Measurements from ENCODE around the gene MINPP1. TPM values are rescaled to one million over a fixed set of nuclear protein-coding genes. Genes with fewer than 3 reads are reported as not detected.

Gene MINPP1
- total and polyA plus RNA-seq, 2 of the 13 experiments (the other 11 are each of a cell fraction or from before 2014, with no cell fraction given) = 19.2 to 53.7 TPM

DNA sequence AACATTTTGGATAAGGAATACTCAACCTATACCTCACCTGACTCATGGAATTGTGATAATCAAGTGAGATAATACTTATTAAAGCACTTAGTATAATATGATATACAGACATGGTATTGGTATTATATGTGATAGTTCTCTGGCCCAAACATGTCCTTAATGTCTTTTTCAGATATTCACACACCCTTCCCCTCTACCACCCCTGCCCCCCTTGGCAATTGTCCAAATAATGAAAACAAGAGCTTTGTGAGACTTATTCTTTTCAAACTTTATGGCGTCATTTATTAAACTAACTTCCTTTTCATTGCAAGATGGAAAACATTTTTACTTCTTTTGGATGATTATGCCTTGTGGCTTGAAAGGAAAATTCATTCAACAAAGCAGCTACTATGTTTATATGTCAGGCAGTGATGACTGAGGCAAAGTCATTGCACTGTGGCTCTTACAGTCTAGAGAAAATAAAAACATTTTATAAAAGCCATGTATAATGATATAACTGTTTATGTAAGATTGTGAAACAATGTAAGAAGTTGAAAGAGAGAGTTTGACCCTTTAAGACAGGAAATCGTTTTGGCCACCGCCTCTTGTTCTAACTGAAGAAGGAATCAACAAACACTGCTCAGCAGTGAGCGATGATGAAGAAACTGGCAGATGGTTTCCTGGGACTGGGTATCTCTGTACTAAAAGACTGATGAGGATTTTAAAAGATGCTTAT, 27.4 kb downstream of the MINPP1 start (continued):
- TF ChIP-seq, protein P1, sequence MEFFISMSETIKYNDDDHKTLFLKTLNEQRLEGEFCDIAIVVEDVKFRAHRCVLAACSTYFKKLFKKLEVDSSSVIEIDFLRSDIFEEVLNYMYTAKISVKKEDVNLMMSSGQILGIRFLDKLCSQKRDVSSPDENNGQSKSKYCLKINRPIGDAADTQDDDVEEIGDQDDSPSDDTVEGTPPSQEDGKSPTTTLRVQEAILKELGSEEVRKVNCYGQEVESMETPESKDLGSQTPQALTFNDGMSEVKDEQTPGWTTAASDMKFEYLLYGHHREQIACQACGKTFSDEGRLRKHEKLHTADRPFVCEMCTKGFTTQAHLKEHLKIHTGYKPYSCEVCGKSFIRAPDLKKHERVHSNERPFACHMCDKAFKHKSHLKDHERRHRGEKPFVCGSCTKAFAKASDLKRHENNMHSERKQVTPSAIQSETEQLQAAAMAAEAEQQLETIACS (CRISPR knock-in tag; IDR thresholded peaks at IDR 0.05) = no peak
- TF ChIP-seq FIP1L1 (IDR thresholded peaks at IDR 0.05; ENCODE audit: borderline replicate concordance, insufficient read depth, low read depth, low read length) = no peak
- TF ChIP-seq NCOA2 (CRISPR knock-in tag; IDR thresholded peaks at IDR 0.05) = no peak

DNA sequence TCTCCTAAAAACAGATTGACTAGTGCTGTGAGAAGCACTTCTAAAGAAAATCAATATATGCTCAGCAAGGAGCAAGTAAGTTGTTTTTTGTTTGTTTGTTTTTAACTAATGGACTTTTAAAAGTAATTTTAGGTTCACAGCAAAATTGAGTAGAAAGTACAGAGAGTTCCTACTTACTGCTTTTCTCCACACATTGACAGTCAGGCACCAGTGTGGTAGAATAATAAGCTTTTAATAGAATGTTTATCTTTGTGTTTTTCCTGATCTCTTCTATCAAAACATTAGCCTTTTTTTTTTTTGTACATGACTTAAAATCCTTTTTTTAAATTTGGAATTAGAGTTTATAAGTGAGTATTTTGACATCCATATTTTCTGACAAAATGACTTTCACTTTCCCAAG, 28.0 kb downstream of the MINPP1 start:
- Histone ChIP-seq H3K4me1 (ENCODE audit: insufficient read depth, low read length) (no peaks in the 10 kb centered on the region), H2AFZ (ENCODE audit: low read length) (no peak overlapping the region), H3K27ac (ENCODE audit: extremely low read length, insufficient read depth, low read length) (no peak overlapping the region), H3K27me3 (ENCODE audit: control insufficient read depth in 1 of 2, insufficient read depth in 2 of 2, low read length in 2 of 2) (no peaks in the 10 kb centered on the region), H3K4me3 (replicated peaks in 1 of 3; ENCODE audit: insufficient read depth in 1 of 3, low read depth in 2 of 3, low read length in 3 of 3) (no peak overlapping the region), H3K36me3 (replicated peaks in 1 of 2; ENCODE audit: control insufficient read depth in 1 of 2, insufficient read depth in 2 of 2, low read length in 2 of 2) (peaks cover 0 to 16% of the 10 kb centered on the region in 2 experiments; a peak in 4 of 5 replicates), H3K9me3 (ENCODE audit: low read length) (no peaks in the 10 kb centered on the region), H3K9ac (ENCODE audit: insufficient read depth, low read depth, low read length) (no peak overlapping the region), H3K79me2 (ENCODE audit: insufficient read depth, low read length) (no peaks in the 10 kb centered on the region), H3K4me2 (ENCODE audit: low read depth, low read length) (no peak overlapping the region), H4K20me1 (ENCODE audit: insufficient read depth, low read length) (no peaks in the 10 kb centered on the region)
- CTCF ChIA-PET (ENCODE audit: low intra/inter-chr PET ratio, low total read pairs) = interaction anchor here (1.6 to 2.0 kb wide), 2 partner anchors 203 to 239 kb away, joined by 7 to 15 read pairs; no protein-coding TSS in a partner anchor
- ATAC-seq (no peak), FAIRE-seq (no peak), DNase-seq (ENCODE audit: low spot score) (no peak)
- POLR2A ChIA-PET = no interaction called here
- no TSS peak for BruUV-seq (replicated peaks)
- intact Hi-C loops (cut with micrococcal nuclease; ENCODE audit: unreplicated experiment) = loop anchor here (1.0 to 10.0 kb wide), 4 partner anchors 92 to 240 kb away; partner anchors contain the start of gene PAPSS2
- in situ Hi-C loops (cut with HindIII; ENCODE audit: extremely low pct_ligation_motif_present, low pct_unique_long_range_greater_than_20kb) = no loop called here
- TF ChIP-seq PPARG (CRISPR knock-in tag; conservative IDR thresholded peaks at IDR 0.05) = no peak
- no peak for TF ChIP-seq JUND (CRISPR knock-in tag; IDR thresholded peaks at IDR 0.05)
- no peak for TF ChIP-seq NKX3-1 (CRISPR knock-in tag; IDR thresholded peaks at IDR 0.05)
- no peak for TF ChIP-seq ZFP90 (CRISPR knock-in tag; IDR thresholded peaks at IDR 0.05; ENCODE audit: borderline replicate concordance)
- no peak for TF ChIP-seq ZNF235 (CRISPR knock-in tag; IDR thresholded peaks at IDR 0.05; ENCODE audit: borderline replicate concordance)
- TF ChIP-seq IKZF1 (IDR thresholded peaks at IDR 0.05) = no peak
- TF ChIP-seq, protein P2, sequence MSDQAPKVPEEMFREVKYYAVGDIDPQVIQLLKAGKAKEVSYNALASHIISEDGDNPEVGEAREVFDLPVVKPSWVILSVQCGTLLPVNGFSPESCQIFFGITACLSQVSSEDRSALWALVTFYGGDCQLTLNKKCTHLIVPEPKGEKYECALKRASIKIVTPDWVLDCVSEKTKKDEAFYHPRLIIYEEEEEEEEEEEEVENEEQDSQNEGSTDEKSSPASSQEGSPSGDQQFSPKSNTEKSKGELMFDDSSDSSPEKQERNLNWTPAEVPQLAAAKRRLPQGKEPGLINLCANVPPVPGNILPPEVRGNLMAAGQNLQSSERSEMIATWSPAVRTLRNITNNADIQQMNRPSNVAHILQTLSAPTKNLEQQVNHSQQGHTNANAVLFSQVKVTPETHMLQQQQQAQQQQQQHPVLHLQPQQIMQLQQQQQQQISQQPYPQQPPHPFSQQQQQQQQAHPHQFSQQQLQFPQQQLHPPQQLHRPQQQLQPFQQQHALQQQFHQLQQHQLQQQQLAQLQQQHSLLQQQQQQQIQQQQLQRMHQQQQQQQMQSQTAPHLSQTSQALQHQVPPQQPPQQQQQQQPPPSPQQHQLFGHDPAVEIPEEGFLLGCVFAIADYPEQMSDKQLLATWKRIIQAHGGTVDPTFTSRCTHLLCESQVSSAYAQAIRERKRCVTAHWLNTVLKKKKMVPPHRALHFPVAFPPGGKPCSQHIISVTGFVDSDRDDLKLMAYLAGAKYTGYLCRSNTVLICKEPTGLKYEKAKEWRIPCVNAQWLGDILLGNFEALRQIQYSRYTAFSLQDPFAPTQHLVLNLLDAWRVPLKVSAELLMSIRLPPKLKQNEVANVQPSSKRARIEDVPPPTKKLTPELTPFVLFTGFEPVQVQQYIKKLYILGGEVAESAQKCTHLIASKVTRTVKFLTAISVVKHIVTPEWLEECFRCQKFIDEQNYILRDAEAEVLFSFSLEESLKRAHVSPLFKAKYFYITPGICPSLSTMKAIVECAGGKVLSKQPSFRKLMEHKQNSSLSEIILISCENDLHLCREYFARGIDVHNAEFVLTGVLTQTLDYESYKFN (CRISPR knock-in tag; conservative IDR thresholded peaks at IDR 0.05) = no peak
- TF ChIP-seq IKZF4 (CRISPR knock-in tag; IDR thresholded peaks at IDR 0.05; ENCODE audit: borderline replicate concordance, low read depth, not compliant biosample characterization) = no peak
- TF ChIP-seq, protein P3, sequence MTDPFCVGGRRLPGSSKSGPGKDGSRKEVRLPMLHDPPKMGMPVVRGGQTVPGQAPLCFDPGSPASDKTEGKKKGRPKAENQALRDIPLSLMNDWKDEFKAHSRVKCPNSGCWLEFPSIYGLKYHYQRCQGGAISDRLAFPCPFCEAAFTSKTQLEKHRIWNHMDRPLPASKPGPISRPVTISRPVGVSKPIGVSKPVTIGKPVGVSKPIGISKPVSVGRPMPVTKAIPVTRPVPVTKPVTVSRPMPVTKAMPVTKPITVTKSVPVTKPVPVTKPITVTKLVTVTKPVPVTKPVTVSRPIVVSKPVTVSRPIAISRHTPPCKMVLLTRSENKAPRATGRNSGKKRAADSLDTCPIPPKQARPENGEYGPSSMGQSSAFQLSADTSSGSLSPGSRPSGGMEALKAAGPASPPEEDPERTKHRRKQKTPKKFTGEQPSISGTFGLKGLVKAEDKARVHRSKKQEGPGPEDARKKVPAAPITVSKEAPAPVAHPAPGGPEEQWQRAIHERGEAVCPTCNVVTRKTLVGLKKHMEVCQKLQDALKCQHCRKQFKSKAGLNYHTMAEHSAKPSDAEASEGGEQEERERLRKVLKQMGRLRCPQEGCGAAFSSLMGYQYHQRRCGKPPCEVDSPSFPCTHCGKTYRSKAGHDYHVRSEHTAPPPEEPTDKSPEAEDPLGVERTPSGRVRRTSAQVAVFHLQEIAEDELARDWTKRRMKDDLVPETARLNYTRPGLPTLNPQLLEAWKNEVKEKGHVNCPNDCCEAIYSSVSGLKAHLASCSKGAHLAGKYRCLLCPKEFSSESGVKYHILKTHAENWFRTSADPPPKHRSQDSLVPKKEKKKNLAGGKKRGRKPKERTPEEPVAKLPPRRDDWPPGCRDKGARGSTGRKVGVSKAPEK (CRISPR knock-in tag; IDR thresholded peaks at IDR 0.05; ENCODE audit: borderline replicate concordance) = no peak
- TF ChIP-seq TCF12 (IDR thresholded peaks at IDR 0.05) = no peak
- TF ChIP-seq TCF12 (CRISPR knock-in tag; IDR thresholded peaks at IDR 0.05) = no peak
- no peak for TF ChIP-seq BORCS8-MEF2B (CRISPR knock-in tag; IDR thresholded peaks at IDR 0.05)
- TF ChIP-seq GPN1 (CRISPR knock-in tag; IDR thresholded peaks at IDR 0.05; ENCODE audit: borderline replicate concordance) = no peak

Measured in HepG2 (cell line).